HK-2 (cell line): ENCODE data around the gene TMUB1.
A peak's percentile ranks its signal among the peaks of the same experiment; 100 is the strongest.
"Not testable (repeated sequence)": the region's sequence is repeated elsewhere in the genome, so short reads cannot be mapped to it uniquely, and the experiment has no call there.

Experiments
- DNase-seq: peaks from one replicate; pipeline ENCODE4 v3.0.0-alpha.2; 2018; ENCODE audit not compliant: unreplicated experiment

TMUB1 gene

DNA sequence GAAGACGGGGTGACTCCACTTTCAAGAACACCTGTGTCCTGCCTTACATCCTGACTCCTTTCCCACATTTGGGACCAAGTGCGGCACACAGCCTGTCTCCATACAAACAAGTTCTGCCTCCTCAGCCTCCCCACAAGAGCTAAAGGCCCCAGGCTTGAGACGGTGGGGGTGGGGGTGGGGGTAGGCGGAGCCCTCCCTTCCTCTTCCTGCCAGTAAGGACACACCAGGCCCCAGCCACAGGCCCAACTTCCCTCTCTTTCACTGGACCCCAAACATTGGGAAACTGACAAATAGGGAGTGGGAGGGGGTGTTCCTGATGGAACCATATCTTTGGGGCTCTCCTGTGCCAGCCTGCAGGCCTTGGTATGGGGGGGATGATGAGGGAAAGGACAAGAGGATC is 30.2 kb downstream of the TMUB1 start:
- no peak for DNase-seq

GRCh38 chr7:151051108-151051507 is 32.2 kb downstream of the TMUB1 start:
- DNase-seq, result no peak

- DNase-seq, result no peak
Measured at GRCh38 chr7:151048911-151049463, 34.3 kb downstream of the TMUB1 start.

- no peak for DNase-seq
Measured at GRCh38 chr7:151047976-151048815, 35.1 kb downstream of the TMUB1 start, which contains the start of gene ASIC3. ASIC3 (plus strand) TSS chr7:151048531; CDS start chr7:151048886, 355 bp downstream.

- DNase-seq, result no peak
Measured at GRCh38 chr7:151046603-151047573, 36.4 kb downstream of the TMUB1 start.

DNA sequence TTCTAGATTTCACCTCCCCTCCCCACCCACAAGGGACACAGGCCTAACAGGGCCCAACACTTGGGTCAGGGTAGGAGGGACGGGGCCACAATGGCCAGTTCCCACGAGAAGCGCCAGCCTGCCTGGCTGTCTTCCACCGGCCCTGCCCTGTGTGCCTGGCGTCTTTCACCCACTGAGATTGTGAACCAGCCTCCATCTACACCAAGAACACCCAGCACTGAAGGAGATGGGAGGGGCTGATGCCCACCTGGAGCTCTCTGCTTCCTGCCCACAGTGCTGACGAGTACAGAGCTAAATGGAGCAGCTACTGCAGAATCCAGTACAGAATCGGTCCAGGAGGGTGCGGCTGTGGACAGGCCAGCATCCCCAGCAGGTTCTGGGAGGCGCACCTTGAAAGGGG is 37.3 kb downstream of the TMUB1 start:
- no peak for DNase-seq

DNA sequence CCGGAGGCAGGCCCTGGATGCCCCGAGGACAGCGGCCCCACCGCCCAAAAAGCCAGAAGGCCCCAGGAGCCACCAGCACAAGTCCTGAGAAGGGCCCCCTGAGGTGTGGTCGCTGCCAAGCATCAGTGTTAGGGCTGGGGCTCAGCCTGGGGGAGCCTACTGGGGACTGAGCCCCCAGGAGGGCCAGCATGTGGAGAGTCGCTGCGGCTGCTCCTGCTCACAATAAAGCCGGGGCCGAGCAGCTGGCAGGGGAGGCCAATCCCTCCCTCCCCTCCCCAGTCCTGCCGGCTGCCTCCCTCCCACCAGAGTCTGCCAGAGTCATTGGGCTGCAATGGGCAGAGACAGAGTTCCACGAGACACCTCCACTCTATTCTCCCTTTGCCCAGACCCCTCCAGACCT is 38.0 kb downstream of the TMUB1 start:
- DNase-seq, result no peak

GRCh38 chr7:151043959-151044358 is 39.3 kb downstream of the TMUB1 start:
- DNase-seq, result no peak

GRCh38 chr7:151043449-151043848 is 39.8 kb downstream of the TMUB1 start:
- DNase-seq, result not testable (repeated sequence)

- DNase-seq, result no peak
Measured at GRCh38 chr7:151040616-151041375, 42.5 kb downstream of the TMUB1 start.

DNA sequence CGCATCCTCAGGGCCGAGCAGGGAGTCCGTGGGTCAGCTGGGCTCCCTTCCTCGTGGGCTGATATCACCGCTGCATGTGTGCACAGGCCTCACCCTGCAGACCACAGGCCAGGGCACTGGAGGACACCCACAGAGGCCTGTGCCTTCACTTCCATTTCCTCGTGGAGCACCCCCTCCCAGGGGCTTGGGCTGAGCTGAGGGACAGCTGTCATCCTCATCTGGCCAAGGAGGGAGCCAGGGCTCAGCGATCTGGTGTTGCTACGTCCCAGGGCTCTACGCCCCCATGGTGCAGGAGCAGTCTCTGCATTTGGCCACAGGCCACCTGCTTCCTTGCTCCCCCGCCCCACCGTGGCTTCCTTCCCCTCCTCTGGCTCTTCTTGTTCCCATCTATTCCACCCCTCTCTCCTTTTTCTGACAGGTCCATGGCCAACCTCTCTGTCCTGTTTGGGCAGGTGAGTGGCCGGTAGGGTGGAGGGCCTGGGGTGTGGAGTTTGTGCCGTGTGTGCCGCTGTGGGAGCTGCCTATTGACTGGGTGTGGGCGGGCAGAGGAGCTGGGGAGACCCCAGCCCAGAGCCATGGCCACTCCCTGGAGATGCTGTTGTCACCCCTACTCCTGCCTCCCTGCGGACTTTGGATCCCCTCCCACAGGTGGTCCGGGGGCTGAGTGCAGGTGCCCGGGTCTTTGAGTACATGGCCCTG is 43.3 kb downstream of the TMUB1 start:
- DNase-seq, result no peak

GRCh38 chr7:151038951-151039849 is 44.1 kb downstream of the TMUB1 start:
- peak; percentile 97 for DNase-seq

- no peak for DNase-seq
Measured at GRCh38 chr7:151035902-151036301, 47.4 kb downstream of the TMUB1 start.

- no peak for DNase-seq
Measured at GRCh38 chr7:151035026-151035717, 48.1 kb downstream of the TMUB1 start.

DNA sequence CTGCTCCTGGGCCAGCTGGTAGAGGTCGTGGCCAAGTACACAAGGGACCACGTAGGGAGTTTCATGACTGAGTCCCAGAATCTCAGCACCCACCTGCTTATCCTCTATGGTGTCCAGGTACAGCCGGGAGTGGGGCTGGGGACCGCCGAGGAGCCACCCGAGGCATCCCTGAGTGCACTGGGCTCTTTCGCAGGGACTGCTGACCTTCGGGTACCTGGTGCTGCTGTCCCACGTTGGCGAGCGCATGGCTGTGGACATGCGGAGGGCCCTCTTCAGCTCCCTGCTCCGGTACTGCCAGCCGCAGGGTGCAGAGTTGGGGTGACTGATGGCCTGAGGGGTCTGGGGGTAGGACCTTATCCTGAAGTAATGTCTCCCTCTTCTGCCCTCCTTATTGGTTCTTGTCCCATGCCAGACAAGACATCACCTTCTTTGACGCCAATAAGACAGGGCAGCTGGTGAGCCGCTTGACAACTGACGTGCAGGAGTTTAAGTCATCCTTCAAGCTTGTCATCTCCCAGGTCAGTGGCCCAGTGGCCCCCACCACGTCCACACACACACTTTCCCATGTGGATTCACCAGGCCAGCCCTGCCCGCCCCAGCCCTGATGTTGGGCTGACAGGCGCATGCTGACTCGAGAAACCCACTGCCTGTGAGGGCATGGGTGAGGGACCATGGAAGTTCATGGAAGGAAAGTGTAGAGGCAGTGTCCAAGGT is 48.8 kb downstream of the TMUB1 start:
- DNase-seq, result no peak

DNA sequence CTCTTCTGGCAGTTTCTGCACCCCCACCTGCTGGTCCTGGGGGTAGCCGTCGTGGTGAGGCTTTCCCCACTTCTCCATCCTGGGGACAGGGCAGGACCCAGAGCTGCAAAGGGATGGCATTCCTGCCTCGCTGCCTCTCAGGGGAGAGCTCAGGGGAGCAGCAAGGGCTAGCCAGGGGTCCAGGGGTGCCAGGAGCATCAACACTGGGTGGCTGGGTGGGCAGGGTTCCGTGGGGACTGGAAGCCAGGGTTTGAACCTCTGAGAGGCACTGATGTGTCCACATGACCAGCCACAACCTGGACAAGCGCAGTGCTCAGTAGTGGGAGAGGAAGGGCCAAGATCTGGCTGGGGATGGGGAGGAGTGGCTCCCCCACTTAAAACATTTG is 49.4 kb downstream of the TMUB1 start:
- no peak for DNase-seq

DNA sequence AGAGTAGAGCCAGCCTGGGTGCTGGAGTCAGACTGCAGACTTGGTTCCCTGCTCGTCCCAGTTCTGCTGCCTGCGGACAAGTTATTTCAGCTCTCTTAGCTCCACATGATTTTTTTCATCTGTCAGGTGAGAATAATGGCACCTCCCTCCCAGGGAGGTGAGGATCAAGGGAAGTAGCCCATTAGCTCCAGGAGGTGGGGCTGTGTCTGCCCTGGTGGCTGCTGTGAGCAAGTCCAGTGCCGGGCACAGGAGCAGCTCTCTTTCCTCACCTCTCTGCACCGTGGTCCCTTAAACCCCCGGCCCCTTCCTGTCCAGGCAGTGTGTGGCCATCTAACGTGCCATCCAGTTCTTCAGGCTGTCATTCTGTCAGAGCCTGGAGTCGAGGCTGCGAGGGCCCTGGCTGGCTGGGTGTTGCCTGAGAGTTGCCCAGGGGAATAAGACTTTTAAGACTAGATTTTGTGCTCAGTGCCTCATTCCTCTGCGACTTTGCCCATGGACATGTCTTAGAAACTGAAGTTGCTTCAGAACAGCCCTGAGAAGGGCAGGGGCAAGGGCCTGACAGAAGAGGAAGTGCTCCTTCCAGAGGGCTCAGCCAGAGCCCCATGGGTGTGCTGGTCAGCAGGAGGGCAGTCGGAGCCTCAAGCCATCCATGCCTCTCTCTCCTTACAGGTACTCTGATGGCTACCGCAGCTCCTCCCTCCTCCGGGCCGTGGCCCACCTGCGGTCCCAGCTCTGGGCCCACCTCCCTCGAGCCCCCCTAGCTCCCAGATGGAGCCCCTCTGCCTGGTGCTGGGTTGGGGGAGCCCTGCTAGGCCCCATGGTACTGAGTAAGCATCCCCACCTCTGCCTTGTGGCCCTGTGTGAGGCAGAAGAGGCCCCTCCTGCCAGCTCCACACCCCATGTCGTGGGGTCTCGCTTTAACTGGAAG is 50.1 kb downstream of the TMUB1 start:
- no peak for DNase-seq
